8988T (cell line): ENCODE measurements around the gene STK39.

Experiments used
- DNase-seq: peaks from one replicate; pipeline ENCODE4 v3.0.0; 2011

The STK39 gene

GRCh38 chr2:168157070-168157469 lies 90.3 kb downstream of the STK39 start:
- DNase-seq, result no peak

GRCh38 chr2:168156661-168157060 lies 90.7 kb downstream of the STK39 start:
- DNase-seq, result no peak

DNA sequence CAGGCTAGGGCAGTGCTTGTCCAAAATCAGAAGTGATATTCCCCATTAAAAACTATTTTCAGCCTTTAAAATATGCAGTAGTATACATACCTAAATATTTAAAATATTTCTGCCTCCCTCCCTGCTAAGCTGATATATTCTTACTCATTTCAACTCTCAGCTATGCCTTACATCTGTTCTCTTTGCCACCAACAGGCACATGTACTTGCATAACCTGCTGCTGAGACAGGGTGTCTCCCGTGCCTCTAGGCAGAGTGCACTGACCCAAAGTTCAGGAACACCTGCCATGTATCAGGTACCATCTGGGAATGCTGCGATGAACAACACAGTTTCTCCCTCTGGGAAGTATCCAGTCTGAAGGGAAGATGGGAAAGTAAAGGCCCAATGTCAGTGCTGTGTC lies 91.7 kb downstream of the STK39 start:
- no peak for DNase-seq

GRCh38 chr2:168155046-168155445 lies 92.3 kb downstream of the STK39 start:
- no peak for DNase-seq

DNA sequence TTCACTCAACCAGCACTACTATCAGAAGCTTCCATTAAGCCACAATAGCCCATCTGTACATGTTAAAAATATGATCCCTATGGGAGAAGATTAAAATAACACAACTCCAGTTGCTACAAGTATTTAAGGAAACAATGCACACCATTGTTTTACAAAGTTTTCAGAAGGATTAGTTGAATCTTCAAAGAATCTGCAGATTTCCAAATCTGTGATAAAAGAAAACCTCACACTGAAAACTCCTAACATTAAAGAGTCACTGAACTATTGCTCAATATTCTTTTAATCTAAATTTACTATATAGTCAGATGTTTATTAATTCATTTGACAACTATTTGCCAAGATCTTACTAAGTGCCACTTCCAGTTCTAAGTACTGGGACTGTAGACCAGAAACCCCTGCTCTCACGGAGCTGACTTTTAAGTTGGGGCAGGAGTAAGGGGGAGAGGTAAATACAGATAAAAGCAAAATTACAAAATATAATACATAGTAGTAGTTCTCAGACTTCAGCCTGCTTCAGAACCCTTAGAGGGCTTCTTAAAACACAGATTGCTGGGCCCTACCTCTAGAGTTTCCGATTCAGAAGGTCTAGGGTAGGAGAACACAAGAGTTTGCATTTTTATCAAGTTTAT lies 94.4 kb downstream of the STK39 start:
- DNase-seq, result no peak

- DNase-seq, result no peak
Measured at GRCh38 chr2:168149986-168150385, 97.4 kb downstream of the STK39 start.

- no peak for DNase-seq
Measured at GRCh38 chr2:168149150-168149974, 98.0 kb downstream of the STK39 start.

GRCh38 chr2:168147830-168148794 lies 99.3 kb downstream of the STK39 start:
- no peak for DNase-seq

GRCh38 chr2:168146892-168147810 lies 100.2 kb downstream of the STK39 start:
- no peak for DNase-seq

DNA sequence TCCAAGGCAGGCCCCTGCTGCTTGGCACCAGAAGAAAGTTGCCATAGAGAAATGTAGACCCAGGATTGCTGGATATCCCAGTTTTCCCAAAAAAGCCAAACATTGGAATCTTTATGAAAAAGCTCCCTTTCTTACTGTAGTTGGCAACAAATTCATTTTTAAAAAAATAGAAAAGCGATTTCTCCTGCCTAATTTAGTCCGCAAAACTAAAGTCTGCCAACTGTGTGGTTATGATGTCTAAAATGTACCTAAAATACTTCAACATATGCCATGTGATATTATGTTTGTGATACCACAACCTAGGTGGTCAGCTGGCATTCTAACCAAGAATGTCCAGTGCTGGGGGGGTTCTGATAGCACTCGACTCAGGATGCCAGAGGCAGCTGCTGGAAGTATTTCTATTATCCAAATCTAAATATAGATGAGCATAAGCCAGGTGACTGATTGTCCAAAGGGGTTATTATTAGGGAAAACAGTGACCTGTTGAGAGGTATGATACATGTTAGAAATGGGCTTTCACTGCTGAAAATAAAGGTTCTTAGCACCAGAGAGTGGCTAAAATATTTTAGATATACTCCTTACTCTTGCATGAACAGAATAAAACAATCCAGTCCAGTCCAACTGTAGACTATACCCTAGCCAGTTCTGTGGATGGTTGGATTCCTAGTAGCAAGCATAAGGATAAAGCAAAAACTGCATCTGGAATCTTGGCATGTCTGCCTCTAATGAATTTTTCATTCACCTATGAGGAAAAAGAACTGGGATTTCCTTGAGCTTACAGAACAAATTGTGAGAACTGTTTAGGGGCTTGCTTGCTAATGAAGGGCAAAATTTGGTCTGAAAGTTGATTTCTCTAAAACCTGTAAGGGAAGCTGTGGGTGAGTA lies 101.7 kb downstream of the STK39 start:
- DNase-seq, result no peak

GRCh38 chr2:168145011-168145410 lies 102.4 kb downstream of the STK39 start:
- no peak for DNase-seq

- no peak for DNase-seq
Measured at GRCh38 chr2:168143813-168144212, 103.6 kb downstream of the STK39 start.

DNA sequence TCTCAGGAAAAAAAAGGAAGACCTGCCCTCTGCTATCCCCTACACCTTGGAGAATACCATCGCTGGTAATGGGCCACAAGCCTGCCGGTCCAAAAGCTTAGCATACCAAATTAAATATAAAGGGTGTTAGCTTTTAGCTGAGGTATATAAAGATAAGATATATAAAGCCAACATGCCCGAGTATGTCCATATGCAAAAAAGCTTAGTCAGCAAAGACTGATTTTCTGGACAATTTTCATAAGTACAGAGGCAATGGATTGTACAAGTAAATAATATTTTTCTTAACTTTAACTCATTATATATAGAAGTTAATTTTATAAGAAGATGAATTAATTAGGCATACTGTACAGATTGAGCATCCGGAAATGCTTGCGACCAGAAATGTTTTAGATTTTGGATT lies 106.5 kb downstream of the STK39 start:
- no peak for DNase-seq

GRCh38 chr2:168139852-168140251 lies 107.5 kb downstream of the STK39 start:
- no peak for DNase-seq

GRCh38 chr2:168138901-168139300 lies 108.5 kb downstream of the STK39 start:
- DNase-seq, result no peak

DNA sequence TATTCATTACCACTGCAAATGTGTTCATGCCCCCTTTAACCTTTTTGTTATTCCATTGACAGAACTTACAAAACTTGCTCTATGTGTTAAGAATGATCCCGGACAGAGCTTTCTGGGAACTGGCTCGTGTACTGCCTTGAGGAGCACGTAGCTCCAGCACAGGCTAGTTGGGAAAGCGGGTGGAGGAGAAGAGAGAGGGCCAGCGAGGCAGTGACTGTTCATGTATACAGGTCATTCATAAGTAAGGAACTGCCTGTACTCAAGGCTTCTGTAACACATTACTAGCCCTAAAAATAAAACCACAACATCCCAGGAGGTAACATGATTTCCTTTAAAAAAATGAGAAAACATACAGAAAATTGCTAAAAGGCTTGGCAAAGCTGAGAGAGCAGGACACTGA lies 109.0 kb downstream of the STK39 start:
- no peak for DNase-seq

DNA sequence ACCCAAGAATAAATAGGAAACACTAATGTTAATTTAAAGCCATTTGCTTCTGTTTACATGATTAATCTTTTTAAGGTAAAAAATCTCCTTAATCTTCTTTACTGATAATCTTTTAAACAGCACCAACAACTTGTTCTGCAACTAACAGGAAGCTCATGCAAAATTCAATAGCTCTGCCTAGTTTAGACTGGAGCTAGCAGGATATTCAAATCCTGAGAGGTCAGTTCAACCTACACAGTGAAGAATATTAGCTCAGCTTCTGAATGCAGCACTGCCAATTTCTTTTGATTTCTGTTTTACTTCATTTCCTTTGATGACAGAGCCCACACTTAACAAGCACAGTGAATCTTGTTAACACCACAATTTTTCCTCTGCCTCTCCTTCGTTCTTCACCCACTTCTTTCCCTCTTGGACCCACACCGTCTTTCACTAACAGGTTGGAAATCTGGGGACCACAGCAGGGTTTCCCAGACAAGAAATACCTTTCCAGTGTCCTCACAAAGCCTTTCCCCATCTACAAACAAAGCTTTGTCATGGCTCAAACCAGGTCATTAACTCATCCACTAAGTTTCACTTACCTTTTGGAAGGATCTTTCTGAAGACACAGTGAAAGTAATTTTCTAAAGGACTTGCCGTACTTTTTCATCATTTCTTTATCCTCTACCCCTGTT lies 109.8 kb downstream of the STK39 start:
- DNase-seq, result no peak

- DNase-seq, result no peak
Measured at GRCh38 chr2:168136392-168136977, 110.9 kb downstream of the STK39 start.

- no peak for DNase-seq
Measured at GRCh38 chr2:168135630-168136029, 111.8 kb downstream of the STK39 start.

- DNase-seq, result no peak
Measured at GRCh38 chr2:168135121-168135520, 112.3 kb downstream of the STK39 start.
